Measurements from ENCODE around the gene LINGO3. TPM values are rescaled to one million over a fixed set of nuclear protein-coding genes. Genes with fewer than 3 reads are reported as not detected.

LINGO3 gene
- total and polyA plus RNA-seq, 2 of the 8 experiments (the other 6 are each of a cell fraction or from before 2014, with no cell fraction given), result 0.59 TPM; not detected in 1

- H2BK15ac ChIP-seq (ENCODE audit: low read length), result no peak overlapping the region
- ChIA-PET POLR2A (ENCODE audit: partially characterized antibody) (interaction anchor here (0.5 to 23.4 kb wide), 10 partner anchors 8 to 453 kb away, joined by 3 to 330 read pairs (median 3); partner anchors contain the start of genes AMH and JSRP1), CTCF (ENCODE audit: partially characterized antibody) (interaction anchor here (0.8 to 6.2 kb wide), 7 partner anchors 9 to 79 kb away, joined by 3 to 106 read pairs (median 5); partner anchors contain the start of genes JSRP1 and PLEKHJ1)
- WGBS, 2 experiments (ENCODE audit: extremely low coverage in 1 of 2, insufficient coverage in 1 of 2, insufficient read length in 1 of 2, insufficient replicate concordance in 2 of 2, low coverage in 1 of 2, low lambda C conversion rate in 2 of 2, missing lambda C conversion rate in 1 of 2), result 91% methylated on average over 24 of the region's 33 CpGs; no CpG with 5 or more reads in 1 of the 2 experiments
- H3K23me2 ChIP-seq (ENCODE audit: low read depth, low read length), result peaks cover 5% of the 10 kb centered on the region; the same call in 1 of the 2 replicates
- no peak overlapping the region; the same call in 1 of the 2 replicates for H4K8ac ChIP-seq (ENCODE audit: extremely low read depth, insufficient read depth, low read length)
- no peak overlapping the region for H2BK5ac ChIP-seq (ENCODE audit: low read depth, low read length)
- TF ChIP-seq E2F6 (IDR thresholded peaks at IDR 0.05) (no peak), MAX (IDR thresholded peaks at IDR 0.05) (no peak), TAF7 (optimal IDR thresholded peaks at IDR 0.05; ENCODE audit: borderline replicate concordance, low read depth, low read length) (no peak)
- no peak overlapping the region for H3K27ac ChIP-seq (ENCODE audit: low read depth, low read length)
- no peaks in the 10 kb centered on the region for H3K9me3 ChIP-seq (ENCODE audit: insufficient read depth in 2 of 2, low read depth in 1 of 2, low read length in 1 of 2)
- H3K27me3 ChIP-seq (replicated peaks in 1 of 4; ENCODE audit: control insufficient read depth in 3 of 4, extremely low read depth in 1 of 4, insufficient read depth in 3 of 4, low read length in 3 of 4), result peaks cover 0 to 17% (median 13%) of the 10 kb centered on the region in 4 experiments; a peak in 5 of 7 replicates
- H4K5ac ChIP-seq (ENCODE audit: insufficient read length, low read depth, low read length), result no peak overlapping the region
- H3K36me3 ChIP-seq (ENCODE audit: control insufficient read depth in 2 of 4, insufficient read depth in 4 of 4, low read length in 3 of 4), result no peaks in the 10 kb centered on the region
- H3K18ac ChIP-seq (ENCODE audit: extremely low read depth, low read length), result no peak overlapping the region
- peaks cover 0 to 6% of the 10 kb centered on the region in 2 experiments; a peak in 1 of 4 replicates for H3K79me2 ChIP-seq (ENCODE audit: control insufficient read depth in 1 of 2, insufficient read depth in 2 of 2, low read length in 2 of 2)
- peaks cover 0 to 5% (median under 1%) of the 10 kb centered on the region in 4 experiments; a peak in 2 of 7 replicates for H3K4me1 ChIP-seq (replicated peaks in 1 of 4; ENCODE audit: control insufficient read depth in 3 of 4, insufficient read depth in 4 of 4, low read length in 3 of 4)
- no peak overlapping the region for H3K23ac ChIP-seq (ENCODE audit: insufficient read length)
- peaks cover 5 to 13% of the 10 kb centered on the region in 2 experiments for H4K20me1 ChIP-seq (replicated peaks in 1 of 2; ENCODE audit: control insufficient read depth in 1 of 2, insufficient read depth in 2 of 2, low read length in 2 of 2)
- H2BK20ac ChIP-seq (ENCODE audit: low read length), result no peak overlapping the region
- H2AK5ac ChIP-seq (ENCODE audit: low read depth, low read length), result no peak overlapping the region
- no peak overlapping the region for H3K4me3 ChIP-seq (ENCODE audit: extremely low read depth in 1 of 4, insufficient read depth in 2 of 4, low read depth in 3 of 4, low read length in 4 of 4)
- no peak overlapping the region for H4K91ac ChIP-seq (replicated peaks; ENCODE audit: insufficient read length, low read length)
- H2AFZ ChIP-seq (ENCODE audit: low read length), result no peak overlapping the region
- H3K79me1 ChIP-seq (ENCODE audit: low read depth, low read length), result peaks cover 3% of the 10 kb centered on the region; the same call in 1 of the 2 replicates
- H2BK12ac ChIP-seq (ENCODE audit: low read depth, low read length), result no peak overlapping the region
- DNase-seq (ENCODE audit: low read depth in 1 of 2, low spot score in 2 of 2) (no peak), FAIRE-seq (no peak)
- no peak overlapping the region for H3K4ac ChIP-seq (replicated peaks; ENCODE audit: insufficient read length, low read depth, low read length)
- no peak overlapping the region for H3K4me2 ChIP-seq (ENCODE audit: insufficient read depth in 1 of 2, low read depth in 2 of 2, low read length in 2 of 2)
- no peak overlapping the region for H3K9ac ChIP-seq (replicated peaks in 1 of 4; ENCODE audit: extremely low read depth in 1 of 4, low read depth in 3 of 4, low read length in 3 of 4)
- no peak overlapping the region for H3K14ac ChIP-seq (ENCODE audit: insufficient read length)
- H2BK120ac ChIP-seq (replicated peaks; ENCODE audit: low read depth, low read length), result no peak overlapping the region
- H3K56ac ChIP-seq (replicated peaks; ENCODE audit: insufficient read length, low read depth, low read length), result no peak overlapping the region
Measured at GRCh38 chr19:2278459-2279158, 29.3 kb downstream of the LINGO3 start.
